ENCODE data around the gene SOX2.

The SOX2 gene

GRCh38 chr3:181719991-181720680, 8.4 kb downstream of the SOX2 start:
- Histone ChIP-seq H3K27ac (replicated peaks; ENCODE audit: low read length) (peak overlapping the region; percentile 58), H3K18ac (ENCODE audit: low read length) (peak overlapping the region; percentile 76), H2BK5ac (ENCODE audit: low read length) (peak overlapping the region; percentile 43), H2BK120ac (ENCODE audit: low read depth, low read length) (no peak overlapping the region), H3K79me1 (ENCODE audit: low read depth, low read length) (peaks cover 5% of the 10 kb centered on the region), H2AK5ac (ENCODE audit: low read depth, low read length) (no peak overlapping the region), H4K8ac (ENCODE audit: low read depth, low read length) (no peak overlapping the region), H2BK15ac (ENCODE audit: low read length) (no peak overlapping the region), H2AFZ (ENCODE audit: low read length) (no peak overlapping the region), H3K23ac (ENCODE audit: low read depth, low read length, poor library complexity) (no peak overlapping the region), H3K4me3 (ENCODE audit: low read length in 2 of 2) (peak overlapping the region in 1 of 2 donors; percentile 10), H4K91ac (ENCODE audit: low read depth, low read length, poor library complexity) (no peak overlapping the region), H3K9me3 (replicated peaks in 1 of 2; ENCODE audit: control insufficient read depth in 2 of 2, insufficient read depth in 1 of 2, low read depth in 1 of 2, low read length in 2 of 2) (peaks cover 0 to 4% of the 10 kb centered on the region in 2 donors), H2BK12ac (ENCODE audit: low read length) (no peak overlapping the region), H3K14ac (ENCODE audit: low read length) (no peak overlapping the region), H3K4me1 (ENCODE audit: control insufficient read depth in 2 of 2, insufficient read depth in 1 of 2, low read depth in 1 of 2, low read length in 2 of 2) (peaks cover 21 to 62% of the 10 kb centered on the region in 2 donors), H3K9ac (ENCODE audit: low read depth, low read length, poor library complexity) (no peak overlapping the region), H3K4me2 (ENCODE audit: insufficient read depth, low read length, poor library complexity, severe bottlenecking) (no peak overlapping the region), H3K36me3 (replicated peaks in 1 of 2; ENCODE audit: control insufficient read depth in 2 of 2, insufficient read depth in 2 of 2, low read length in 2 of 2) (peaks cover 7 to 87% of the 10 kb centered on the region in 2 donors), H3K27me3 (ENCODE audit: control insufficient read depth in 3 of 3, insufficient read depth in 3 of 3, low read depth in 1 of 3, low read length in 3 of 3) (no peaks in the 10 kb centered on the region), H3K4ac (ENCODE audit: low read length) (no peak overlapping the region)
- no peak for DNase-seq (ENCODE audit: low spot score)
- WGBS, 2 donors (ENCODE audit: extremely low coverage in 2 of 2, insufficient read length in 2 of 2, insufficient replicate concordance in 1 of 2) = no CpG with 5 or more reads among the region's 23 CpGs

DNA sequence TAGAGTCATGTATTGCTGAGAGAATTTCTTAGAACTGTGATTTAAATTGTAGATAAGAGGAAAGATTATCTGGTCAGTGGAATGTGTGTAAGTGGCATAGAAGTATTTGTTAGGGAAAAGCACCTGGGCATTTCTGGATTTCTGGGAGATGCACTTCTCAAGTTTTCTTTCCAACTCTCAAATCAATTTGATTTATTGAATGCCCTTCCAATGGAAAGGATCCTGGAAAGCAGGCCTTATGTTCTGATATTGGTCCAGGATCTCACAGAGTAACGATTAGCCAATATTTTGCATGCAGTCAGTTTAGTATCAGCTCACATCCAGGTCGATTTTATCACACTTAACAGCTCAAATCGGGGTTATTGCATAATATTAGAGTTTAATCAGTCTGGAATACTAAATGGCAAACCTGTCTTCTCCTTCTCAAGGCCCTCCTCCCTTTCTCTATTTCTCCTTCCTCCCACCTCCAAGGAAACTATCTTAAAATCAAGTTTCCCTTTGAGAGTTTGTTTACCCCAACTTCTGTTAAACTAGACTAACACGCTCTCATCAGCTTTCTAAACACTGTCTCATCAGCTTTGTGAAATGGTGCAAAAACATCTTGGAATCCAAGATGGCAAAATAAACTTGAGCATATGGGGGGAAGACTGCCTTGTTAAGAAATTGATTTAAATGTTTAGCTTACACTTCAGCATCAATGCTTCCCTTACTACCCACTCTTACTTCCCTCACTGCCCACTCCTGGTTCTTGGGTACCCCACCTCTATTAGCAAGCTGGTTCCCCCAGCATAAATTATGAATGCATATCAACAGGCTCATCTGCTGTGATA, 9.5 kb downstream of the SOX2 start:
- no peak for DNase-seq (ENCODE audit: low spot score)
- Histone ChIP-seq H3K27me3 (ENCODE audit: control insufficient read depth in 3 of 3, insufficient read depth in 3 of 3, low read depth in 1 of 3, low read length in 3 of 3) (no peaks in the 10 kb centered on the region), H3K4me2 (ENCODE audit: insufficient read depth, low read length, poor library complexity, severe bottlenecking) (peak overlapping the region; percentile 19), H3K4me1 (ENCODE audit: control insufficient read depth in 2 of 2, insufficient read depth in 1 of 2, low read depth in 1 of 2, low read length in 2 of 2) (peaks cover 26 to 67% of the 10 kb centered on the region in 2 donors), H2BK12ac (ENCODE audit: low read length) (no peak overlapping the region), H3K36me3 (replicated peaks in 1 of 2; ENCODE audit: control insufficient read depth in 2 of 2, insufficient read depth in 2 of 2, low read length in 2 of 2) (peaks cover 6 to 75% of the 10 kb centered on the region in 2 donors), H3K79me1 (ENCODE audit: low read depth, low read length) (peaks cover 5% of the 10 kb centered on the region), H3K4ac (ENCODE audit: low read length) (no peak overlapping the region), H3K4me3 (ENCODE audit: low read length in 2 of 2) (no peak overlapping the region), H4K8ac (ENCODE audit: low read depth, low read length) (no peak overlapping the region), H2BK5ac (ENCODE audit: low read length) (no peak overlapping the region), H2BK120ac (ENCODE audit: low read depth, low read length) (no peak overlapping the region), H2AK5ac (ENCODE audit: low read depth, low read length) (no peak overlapping the region), H3K18ac (ENCODE audit: low read length) (no peak overlapping the region), H3K23ac (ENCODE audit: low read depth, low read length, poor library complexity) (no peak overlapping the region), H2AFZ (ENCODE audit: low read length) (no peak overlapping the region), H3K27ac (replicated peaks; ENCODE audit: low read length) (peak overlapping the region; percentile 20), H3K9me3 (replicated peaks in 1 of 2; ENCODE audit: control insufficient read depth in 2 of 2, insufficient read depth in 1 of 2, low read depth in 1 of 2, low read length in 2 of 2) (peaks cover 0 to 4% of the 10 kb centered on the region in 2 donors), H4K91ac (ENCODE audit: low read depth, low read length, poor library complexity) (no peak overlapping the region), H3K14ac (ENCODE audit: low read length) (no peak overlapping the region), H3K9ac (ENCODE audit: low read depth, low read length, poor library complexity) (no peak overlapping the region), H2BK15ac (ENCODE audit: low read length) (no peak overlapping the region)
- WGBS, 2 donors (ENCODE audit: extremely low coverage in 2 of 2, insufficient read length in 2 of 2, insufficient replicate concordance in 1 of 2) = no CpG with 5 or more reads among the region's 4 CpGs

DNA sequence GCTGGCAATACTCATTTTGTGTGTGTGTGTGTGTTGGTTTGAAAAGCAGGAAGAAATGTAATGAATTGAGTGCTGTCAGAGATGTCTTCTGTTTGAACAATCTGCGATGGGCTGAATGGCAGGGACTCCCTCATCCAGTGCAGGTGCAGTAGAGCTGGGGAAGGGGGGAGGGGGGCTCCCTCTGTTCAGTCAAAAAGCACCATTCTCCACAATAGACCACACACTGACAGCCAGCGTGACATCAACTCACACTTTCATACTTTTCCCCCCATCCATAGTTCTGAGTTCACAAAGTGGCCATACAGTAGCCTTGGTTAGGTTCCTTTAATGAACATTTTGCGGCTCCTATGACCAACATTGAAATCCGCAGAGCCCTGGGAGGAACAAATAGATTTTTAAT, 10.4 kb downstream of the SOX2 start:
- peaks cover 0 to 4% of the 10 kb centered on the region in 2 donors for H3K9me3 ChIP-seq (replicated peaks in 1 of 2; ENCODE audit: control insufficient read depth in 2 of 2, insufficient read depth in 1 of 2, low read depth in 1 of 2, low read length in 2 of 2)
- H3K4me2 ChIP-seq (ENCODE audit: insufficient read depth, low read length, poor library complexity, severe bottlenecking) = no peak overlapping the region
- no peak overlapping the region for H2BK5ac ChIP-seq (ENCODE audit: low read length)
- no peaks in the 10 kb centered on the region for H3K27me3 ChIP-seq (ENCODE audit: control insufficient read depth in 3 of 3, insufficient read depth in 3 of 3, low read depth in 1 of 3, low read length in 3 of 3)
- H2AFZ ChIP-seq (ENCODE audit: low read length) = no peak overlapping the region
- no peak overlapping the region for H2BK15ac ChIP-seq (ENCODE audit: low read length)
- no peak overlapping the region for H3K23ac ChIP-seq (ENCODE audit: low read depth, low read length, poor library complexity)
- H3K4ac ChIP-seq (ENCODE audit: low read length) = no peak overlapping the region
- H3K27ac ChIP-seq (replicated peaks; ENCODE audit: low read length) = peak overlapping the region; percentile 58
- H2BK120ac ChIP-seq (ENCODE audit: low read depth, low read length) = no peak overlapping the region
- H2BK12ac ChIP-seq (ENCODE audit: low read length) = no peak overlapping the region
- H3K14ac ChIP-seq (ENCODE audit: low read length) = no peak overlapping the region
- H4K8ac ChIP-seq (ENCODE audit: low read depth, low read length) = no peak overlapping the region
- no peak overlapping the region for H3K4me3 ChIP-seq (ENCODE audit: low read length in 2 of 2)
- WGBS, 2 donors (ENCODE audit: extremely low coverage in 2 of 2, insufficient read length in 2 of 2, insufficient replicate concordance in 1 of 2) = no CpG with 5 or more reads among the region's 4 CpGs
- H3K36me3 ChIP-seq (replicated peaks in 1 of 2; ENCODE audit: control insufficient read depth in 2 of 2, insufficient read depth in 2 of 2, low read length in 2 of 2) = peaks cover 6 to 66% of the 10 kb centered on the region in 2 donors
- DNase-seq (ENCODE audit: low spot score) = no peak
- H2AK5ac ChIP-seq (ENCODE audit: low read depth, low read length) = no peak overlapping the region
- no peak overlapping the region for H3K9ac ChIP-seq (ENCODE audit: low read depth, low read length, poor library complexity)
- no peak overlapping the region for H3K18ac ChIP-seq (ENCODE audit: low read length)
- peaks cover 28 to 74% of the 10 kb centered on the region in 2 donors for H3K4me1 ChIP-seq (ENCODE audit: control insufficient read depth in 2 of 2, insufficient read depth in 1 of 2, low read depth in 1 of 2, low read length in 2 of 2)
- peaks cover 5% of the 10 kb centered on the region for H3K79me1 ChIP-seq (ENCODE audit: low read depth, low read length)
- no peak overlapping the region for H4K91ac ChIP-seq (ENCODE audit: low read depth, low read length, poor library complexity)

DNA sequence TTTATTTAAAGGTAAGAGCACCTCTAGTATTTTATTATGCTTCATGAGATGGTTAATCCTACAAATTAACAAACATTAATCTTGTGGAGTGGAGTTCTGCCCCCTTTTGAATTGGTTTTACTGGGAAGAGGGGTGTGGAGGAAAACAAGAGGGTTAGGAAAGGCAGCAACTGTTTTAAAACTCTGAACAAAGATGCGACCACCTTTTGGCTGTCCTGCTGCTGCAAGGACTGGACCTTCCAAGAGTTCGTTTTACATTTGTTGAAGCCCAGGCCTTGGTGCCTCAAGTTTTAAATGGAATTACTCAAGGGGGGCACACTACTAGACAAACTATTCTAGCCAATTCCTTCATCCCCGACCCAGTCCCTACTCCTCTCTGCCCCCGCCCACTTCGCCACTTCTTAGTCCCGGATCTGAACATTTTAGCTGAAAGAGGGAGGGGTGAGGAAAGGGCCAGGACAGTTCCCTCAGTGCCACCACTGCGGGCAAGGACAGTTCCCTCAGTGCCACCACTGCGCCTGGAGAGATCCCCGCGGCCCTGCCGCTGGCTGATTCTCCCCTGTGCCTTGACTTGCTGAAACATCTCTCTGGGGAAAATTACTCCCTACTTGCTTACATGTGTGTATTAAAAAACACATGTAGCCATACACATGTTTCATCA, 11.2 kb downstream of the SOX2 start:
- no peak overlapping the region for H2BK5ac ChIP-seq (ENCODE audit: low read length)
- H3K4ac ChIP-seq (ENCODE audit: low read length) = no peak overlapping the region
- H3K36me3 ChIP-seq (replicated peaks in 1 of 2; ENCODE audit: control insufficient read depth in 2 of 2, insufficient read depth in 2 of 2, low read length in 2 of 2) = peaks cover 4 to 59% of the 10 kb centered on the region in 2 donors
- H2BK12ac ChIP-seq (ENCODE audit: low read length) = no peak overlapping the region
- no peak overlapping the region for H2AK5ac ChIP-seq (ENCODE audit: low read depth, low read length)
- peaks cover 28 to 78% of the 10 kb centered on the region in 2 donors for H3K4me1 ChIP-seq (ENCODE audit: control insufficient read depth in 2 of 2, insufficient read depth in 1 of 2, low read depth in 1 of 2, low read length in 2 of 2)
- no peak overlapping the region for H4K91ac ChIP-seq (ENCODE audit: low read depth, low read length, poor library complexity)
- no peak overlapping the region for H3K9ac ChIP-seq (ENCODE audit: low read depth, low read length, poor library complexity)
- H2BK15ac ChIP-seq (ENCODE audit: low read length) = no peak overlapping the region
- no peak overlapping the region for H3K23ac ChIP-seq (ENCODE audit: low read depth, low read length, poor library complexity)
- peak overlapping the region; percentile 44 for H3K18ac ChIP-seq (ENCODE audit: low read length)
- H3K27ac ChIP-seq (replicated peaks; ENCODE audit: low read length) = peak overlapping the region; percentile 47
- no peak overlapping the region for H3K4me2 ChIP-seq (ENCODE audit: insufficient read depth, low read length, poor library complexity, severe bottlenecking)
- no peak overlapping the region for H2BK120ac ChIP-seq (ENCODE audit: low read depth, low read length)
- H3K27me3 ChIP-seq (ENCODE audit: control insufficient read depth in 3 of 3, insufficient read depth in 3 of 3, low read depth in 1 of 3, low read length in 3 of 3) = no peaks in the 10 kb centered on the region
- peaks cover 5% of the 10 kb centered on the region for H3K79me1 ChIP-seq (ENCODE audit: low read depth, low read length)
- DNase-seq (ENCODE audit: low spot score) = no peak
- no peak overlapping the region for H3K14ac ChIP-seq (ENCODE audit: low read length)
- H2AFZ ChIP-seq (ENCODE audit: low read length) = no peak overlapping the region
- no CpG with 5 or more reads among the region's 11 CpGs for WGBS, 2 donors (ENCODE audit: extremely low coverage in 2 of 2, insufficient read length in 2 of 2, insufficient replicate concordance in 1 of 2)
- H4K8ac ChIP-seq (ENCODE audit: low read depth, low read length) = no peak overlapping the region
- no peak overlapping the region for H3K4me3 ChIP-seq (ENCODE audit: low read length in 2 of 2)
- H3K9me3 ChIP-seq (replicated peaks in 1 of 2; ENCODE audit: control insufficient read depth in 2 of 2, insufficient read depth in 1 of 2, low read depth in 1 of 2, low read length in 2 of 2) = peaks cover 0 to 4% of the 10 kb centered on the region in 2 donors

Data from neuronal stem cell (in vitro differentiated cells).